GM12873 (cell line): Measurements from ENCODE around the gene C6orf89.

ENCODE experiments used
- TF ChIP-seq, protein P1 (sequence below): IDR thresholded peaks from 2 replicates; pipeline ENCODE4 v1.5.1; 2012; ENCODE audit warnings: low read depth, mild to moderate bottlenecking, moderate library complexity, low read length, control low read depth; ENCODE audit not compliant: insufficient read depth; ENCODE audit errors: missing control alignments

Gene C6orf89

DNA sequence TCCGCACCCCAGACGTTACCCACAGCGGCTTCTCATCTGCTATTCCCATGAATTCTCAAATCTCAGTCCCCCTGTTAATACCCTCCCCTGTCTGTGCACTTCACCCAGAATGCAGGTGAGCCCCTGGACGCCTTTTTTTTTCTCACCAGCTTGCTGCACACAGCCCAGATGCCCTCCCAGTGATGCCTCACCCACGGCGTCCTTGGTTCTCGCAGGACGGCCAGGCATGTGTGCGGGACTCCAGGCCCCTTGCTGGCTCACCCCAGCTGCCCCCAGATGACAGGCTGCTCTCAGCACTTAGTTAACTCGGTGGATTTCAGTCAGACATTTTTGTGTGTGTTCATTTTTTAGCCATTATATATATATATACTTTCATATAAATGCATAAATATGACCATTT is 43.4 kb downstream of the C6orf89 start:
- TF ChIP-seq, protein P1, sequence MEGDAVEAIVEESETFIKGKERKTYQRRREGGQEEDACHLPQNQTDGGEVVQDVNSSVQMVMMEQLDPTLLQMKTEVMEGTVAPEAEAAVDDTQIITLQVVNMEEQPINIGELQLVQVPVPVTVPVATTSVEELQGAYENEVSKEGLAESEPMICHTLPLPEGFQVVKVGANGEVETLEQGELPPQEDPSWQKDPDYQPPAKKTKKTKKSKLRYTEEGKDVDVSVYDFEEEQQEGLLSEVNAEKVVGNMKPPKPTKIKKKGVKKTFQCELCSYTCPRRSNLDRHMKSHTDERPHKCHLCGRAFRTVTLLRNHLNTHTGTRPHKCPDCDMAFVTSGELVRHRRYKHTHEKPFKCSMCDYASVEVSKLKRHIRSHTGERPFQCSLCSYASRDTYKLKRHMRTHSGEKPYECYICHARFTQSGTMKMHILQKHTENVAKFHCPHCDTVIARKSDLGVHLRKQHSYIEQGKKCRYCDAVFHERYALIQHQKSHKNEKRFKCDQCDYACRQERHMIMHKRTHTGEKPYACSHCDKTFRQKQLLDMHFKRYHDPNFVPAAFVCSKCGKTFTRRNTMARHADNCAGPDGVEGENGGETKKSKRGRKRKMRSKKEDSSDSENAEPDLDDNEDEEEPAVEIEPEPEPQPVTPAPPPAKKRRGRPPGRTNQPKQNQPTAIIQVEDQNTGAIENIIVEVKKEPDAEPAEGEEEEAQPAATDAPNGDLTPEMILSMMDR, result no peak

- TF ChIP-seq, protein P1, result no peak
Measured at GRCh38 chr6:36929607-36930006, 43.9 kb downstream of the C6orf89 start.

DNA sequence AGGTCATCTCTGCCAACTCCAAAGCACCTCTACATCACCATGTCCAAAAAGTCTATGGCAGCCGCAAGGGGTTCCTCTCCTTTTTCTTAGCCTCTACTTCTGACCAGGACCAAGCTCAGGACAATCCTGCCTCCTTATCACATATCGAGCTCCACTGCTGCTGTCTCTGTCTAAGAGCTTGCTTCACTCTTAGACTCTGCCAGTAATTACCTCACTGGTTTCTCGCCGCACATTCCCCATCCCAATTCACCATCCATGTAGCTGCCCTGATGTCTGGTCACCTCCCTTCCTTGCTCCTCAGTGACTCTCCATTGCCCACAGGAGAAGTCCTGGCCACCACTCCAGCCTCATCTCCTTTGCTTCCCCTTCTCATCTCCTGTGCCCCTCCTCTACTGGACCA is 44.7 kb downstream of the C6orf89 start:
- TF ChIP-seq, protein P1, result no peak

DNA sequence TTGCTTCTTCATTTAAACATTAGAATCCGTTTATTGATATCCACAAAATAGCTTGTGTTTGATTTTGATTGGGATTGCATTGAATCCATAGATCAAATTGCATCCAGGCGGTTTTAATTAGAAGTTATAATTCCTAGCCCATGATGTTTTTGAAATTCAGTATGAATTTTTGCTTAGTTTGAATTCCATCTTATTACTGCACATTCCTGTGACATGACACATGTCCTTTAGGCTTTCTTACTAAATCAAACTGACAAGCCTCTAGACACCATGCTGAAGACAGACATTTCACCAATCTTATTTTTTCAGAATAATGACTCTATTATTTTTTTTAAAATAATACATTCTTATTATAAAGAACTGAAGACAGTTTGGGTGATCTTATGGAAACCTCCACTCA is 47.4 kb downstream of the C6orf89 start:
- TF ChIP-seq, protein P1, result no peak

GRCh38 chr6:36933519-36933918 is 47.8 kb downstream of the C6orf89 start:
- TF ChIP-seq, protein P1, result no peak

GRCh38 chr6:36934901-36935300 is 49.1 kb downstream of the C6orf89 start:
- TF ChIP-seq, protein P1, result no peak

DNA sequence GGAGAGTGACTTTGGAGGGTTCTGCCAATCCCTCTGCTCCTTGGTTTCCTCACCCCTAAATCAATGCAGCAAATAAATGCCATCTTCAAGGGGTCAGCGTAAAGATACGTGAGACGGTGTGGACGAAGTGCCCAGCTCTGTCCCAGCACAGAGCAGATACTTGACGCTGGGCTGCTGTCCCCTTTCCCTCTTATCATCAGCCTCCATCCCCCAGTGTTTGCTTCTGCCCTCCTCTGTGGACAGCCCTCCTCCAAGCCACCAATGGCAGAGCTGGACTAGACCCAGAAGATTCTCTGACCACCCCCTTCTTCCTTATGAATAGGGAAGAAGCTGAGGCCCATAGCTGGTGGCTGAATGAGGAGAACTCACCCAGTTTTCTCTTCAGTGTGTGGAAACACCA is 51.1 kb downstream of the C6orf89 start:
- TF ChIP-seq, protein P1, result no peak
